ENCODE measurements around the gene NEK11. TPM values are rescaled to one million over a fixed set of nuclear protein-coding genes. Genes with fewer than 3 reads are reported as not detected.

Gene NEK11
- total RNA-seq, 4 donors from 2014 or later, result 1.6 to 8.5 (median 3.4) TPM

GRCh38 chr3:131283862-131284261, 257.2 kb downstream of the NEK11 start:
- no peaks in the 10 kb centered on the region for H3K36me3 ChIP-seq
- WGBS, 2 donors, result 58 to 62% methylated on average over 3 of the region's 3 CpGs
- TF ChIP-seq POLR2A (IDR thresholded peaks at IDR 0.05) (no peak), CTCF (IDR thresholded peaks at IDR 0.05) (no peak)
- no peaks in the 10 kb centered on the region for H3K9me3 ChIP-seq
- DNase-seq, result no peak
- intact Hi-C loops (cut with DNase I), result no loop called here
- H3K27me3 ChIP-seq, result no peaks in the 10 kb centered on the region
- no peak overlapping the region for H3K27ac ChIP-seq
- no peak overlapping the region for H3K4me3 ChIP-seq
- H3K4me1 ChIP-seq, result no peaks in the 10 kb centered on the region

GRCh38 chr3:131284302-131284701, 257.6 kb downstream of the NEK11 start:
- intact Hi-C loops (cut with DNase I), result no loop called here
- Histone ChIP-seq H3K27me3 (no peaks in the 10 kb centered on the region), H3K4me3 (no peak overlapping the region), H3K9me3 (no peaks in the 10 kb centered on the region), H3K36me3 (no peaks in the 10 kb centered on the region), H3K27ac (no peak overlapping the region), H3K4me1 (no peaks in the 10 kb centered on the region)
- no peak for TF ChIP-seq POLR2A (IDR thresholded peaks at IDR 0.05)
- TF ChIP-seq CTCF (IDR thresholded peaks at IDR 0.05), result no peak
- 67 to 88% methylated on average over 1 of the region's 1 CpG for WGBS, 2 donors
- no peak for DNase-seq

- no peak overlapping the region for H3K27ac ChIP-seq
- H3K36me3 ChIP-seq, result no peaks in the 10 kb centered on the region
- no peak for TF ChIP-seq POLR2A (IDR thresholded peaks at IDR 0.05)
- no peak for TF ChIP-seq CTCF (IDR thresholded peaks at IDR 0.05)
- H3K4me1 ChIP-seq, result no peaks in the 10 kb centered on the region
- WGBS, 2 donors, result 43 to 50% methylated on average over 3 of the region's 3 CpGs
- no peak for DNase-seq
- intact Hi-C loops (cut with DNase I), result no loop called here
- H3K4me3 ChIP-seq, result no peak overlapping the region
- H3K27me3 ChIP-seq, result no peaks in the 10 kb centered on the region
- H3K9me3 ChIP-seq, result no peaks in the 10 kb centered on the region
These were observed 258.8 kb downstream of the NEK11 start for GRCh38 chr3:131285456-131285855.

GRCh38 chr3:131299836-131300235, 273.2 kb downstream of the NEK11 start:
- H3K4me1 ChIP-seq, result no peaks in the 10 kb centered on the region
- H3K36me3 ChIP-seq, result no peaks in the 10 kb centered on the region
- no peaks in the 10 kb centered on the region for H3K9me3 ChIP-seq
- DNase-seq, result no peak
- TF ChIP-seq CTCF (IDR thresholded peaks at IDR 0.05), result no peak
- TF ChIP-seq POLR2A (IDR thresholded peaks at IDR 0.05), result no peak
- 95 to 96% methylated on average over 1 of the region's 1 CpG for WGBS, 2 donors
- H3K27ac ChIP-seq, result no peak overlapping the region
- intact Hi-C loops (cut with DNase I), result no loop called here
- H3K27me3 ChIP-seq, result no peaks in the 10 kb centered on the region
- H3K4me3 ChIP-seq, result no peak overlapping the region

- no peak for DNase-seq
- Histone ChIP-seq H3K27me3 (no peaks in the 10 kb centered on the region), H3K36me3 (no peaks in the 10 kb centered on the region), H3K4me3 (no peak overlapping the region), H3K9me3 (no peaks in the 10 kb centered on the region), H3K27ac (no peak overlapping the region), H3K4me1 (no peaks in the 10 kb centered on the region)
- TF ChIP-seq POLR2A (IDR thresholded peaks at IDR 0.05) (no peak), CTCF (IDR thresholded peaks at IDR 0.05) (no peak)
- intact Hi-C loops (cut with DNase I), result no loop called here
These were observed 277.2 kb downstream of the NEK11 start for GRCh38 chr3:131303848-131304247.
